ENCODE data around the gene MYB.

The MYB gene

GRCh38 chr6:135173989-135174484 is 7.1 kb upstream of the MYB start:
- TF ChIP-seq, protein P1, sequence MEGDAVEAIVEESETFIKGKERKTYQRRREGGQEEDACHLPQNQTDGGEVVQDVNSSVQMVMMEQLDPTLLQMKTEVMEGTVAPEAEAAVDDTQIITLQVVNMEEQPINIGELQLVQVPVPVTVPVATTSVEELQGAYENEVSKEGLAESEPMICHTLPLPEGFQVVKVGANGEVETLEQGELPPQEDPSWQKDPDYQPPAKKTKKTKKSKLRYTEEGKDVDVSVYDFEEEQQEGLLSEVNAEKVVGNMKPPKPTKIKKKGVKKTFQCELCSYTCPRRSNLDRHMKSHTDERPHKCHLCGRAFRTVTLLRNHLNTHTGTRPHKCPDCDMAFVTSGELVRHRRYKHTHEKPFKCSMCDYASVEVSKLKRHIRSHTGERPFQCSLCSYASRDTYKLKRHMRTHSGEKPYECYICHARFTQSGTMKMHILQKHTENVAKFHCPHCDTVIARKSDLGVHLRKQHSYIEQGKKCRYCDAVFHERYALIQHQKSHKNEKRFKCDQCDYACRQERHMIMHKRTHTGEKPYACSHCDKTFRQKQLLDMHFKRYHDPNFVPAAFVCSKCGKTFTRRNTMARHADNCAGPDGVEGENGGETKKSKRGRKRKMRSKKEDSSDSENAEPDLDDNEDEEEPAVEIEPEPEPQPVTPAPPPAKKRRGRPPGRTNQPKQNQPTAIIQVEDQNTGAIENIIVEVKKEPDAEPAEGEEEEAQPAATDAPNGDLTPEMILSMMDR (IDR thresholded peaks at IDR 0.05; ENCODE audit: low read depth, low read length, missing control alignments) = no peak
- in situ Hi-C loops (cut with HindIII; ENCODE audit: low sequenced_read_pairs) = no loop called here
- no peak for DNase-seq (ENCODE audit: low read depth)
- H3K4me3 ChIP-seq (ENCODE audit: low read depth, low read length) = no peak overlapping the region

- DNase-seq (ENCODE audit: low read depth) = no peak
- in situ Hi-C loops (cut with HindIII; ENCODE audit: low sequenced_read_pairs) = no loop called here
- H3K4me3 ChIP-seq (ENCODE audit: low read depth, low read length) = no peak overlapping the region
- TF ChIP-seq, protein P1 (IDR thresholded peaks at IDR 0.05; ENCODE audit: low read depth, low read length, missing control alignments) = no peak
Observed at GRCh38 chr6:135176058-135176457, 5.0 kb upstream of the MYB start.

GRCh38 chr6:135176464-135176863 is 4.6 kb upstream of the MYB start:
- H3K4me3 ChIP-seq (ENCODE audit: low read depth, low read length) = no peak overlapping the region
- no peak for DNase-seq (ENCODE audit: low read depth)
- in situ Hi-C loops (cut with HindIII; ENCODE audit: low sequenced_read_pairs) = no loop called here
- TF ChIP-seq, protein P1 (IDR thresholded peaks at IDR 0.05; ENCODE audit: low read depth, low read length, missing control alignments) = no peak

- TF ChIP-seq, protein P1 (IDR thresholded peaks at IDR 0.05; ENCODE audit: low read depth, low read length, missing control alignments) = no peak
- H3K4me3 ChIP-seq (ENCODE audit: low read depth, low read length) = no peak overlapping the region
- in situ Hi-C loops (cut with HindIII; ENCODE audit: low sequenced_read_pairs) = no loop called here
- no peak for DNase-seq (ENCODE audit: low read depth)
Observed at GRCh38 chr6:135179372-135179771, 1.7 kb upstream of the MYB start.

DNA sequence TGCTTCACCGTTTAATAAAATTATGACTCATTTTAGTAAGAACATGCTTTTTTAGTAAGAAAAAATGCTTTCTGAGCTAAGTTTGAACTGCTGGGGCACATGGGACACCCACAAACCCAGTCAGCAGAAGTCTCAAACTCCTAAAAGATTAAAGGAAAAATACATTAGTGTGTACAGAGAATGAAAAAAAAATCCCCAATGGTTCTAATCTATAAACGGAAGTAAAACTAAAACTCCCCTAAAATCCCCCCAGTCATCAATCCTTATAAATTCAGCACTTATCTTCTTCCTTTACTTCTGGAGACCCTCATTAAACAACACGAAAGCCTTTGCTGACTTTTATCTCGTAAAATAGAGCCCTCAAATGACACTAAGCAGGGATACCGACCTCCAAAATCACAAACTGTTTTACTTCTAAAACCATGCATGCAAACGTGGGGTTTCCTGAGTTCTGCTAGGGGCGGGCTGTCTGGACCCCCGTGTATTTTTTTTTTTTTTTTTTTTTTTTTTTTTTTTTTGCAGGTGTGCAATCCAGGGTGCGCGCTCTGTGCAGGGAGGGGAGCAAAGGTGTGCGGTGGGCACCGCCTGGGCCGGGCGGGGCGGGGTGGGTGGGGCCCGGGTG is 1.1 kb upstream of the MYB start:
- no peak for DNase-seq (ENCODE audit: low read depth)
- TF ChIP-seq, protein P1 (IDR thresholded peaks at IDR 0.05; ENCODE audit: low read depth, low read length, missing control alignments) = no peak
- H3K4me3 ChIP-seq (ENCODE audit: low read depth, low read length) = peak overlapping the region; percentile 55
- in situ Hi-C loops (cut with HindIII; ENCODE audit: low sequenced_read_pairs) = no loop called here

DNA sequence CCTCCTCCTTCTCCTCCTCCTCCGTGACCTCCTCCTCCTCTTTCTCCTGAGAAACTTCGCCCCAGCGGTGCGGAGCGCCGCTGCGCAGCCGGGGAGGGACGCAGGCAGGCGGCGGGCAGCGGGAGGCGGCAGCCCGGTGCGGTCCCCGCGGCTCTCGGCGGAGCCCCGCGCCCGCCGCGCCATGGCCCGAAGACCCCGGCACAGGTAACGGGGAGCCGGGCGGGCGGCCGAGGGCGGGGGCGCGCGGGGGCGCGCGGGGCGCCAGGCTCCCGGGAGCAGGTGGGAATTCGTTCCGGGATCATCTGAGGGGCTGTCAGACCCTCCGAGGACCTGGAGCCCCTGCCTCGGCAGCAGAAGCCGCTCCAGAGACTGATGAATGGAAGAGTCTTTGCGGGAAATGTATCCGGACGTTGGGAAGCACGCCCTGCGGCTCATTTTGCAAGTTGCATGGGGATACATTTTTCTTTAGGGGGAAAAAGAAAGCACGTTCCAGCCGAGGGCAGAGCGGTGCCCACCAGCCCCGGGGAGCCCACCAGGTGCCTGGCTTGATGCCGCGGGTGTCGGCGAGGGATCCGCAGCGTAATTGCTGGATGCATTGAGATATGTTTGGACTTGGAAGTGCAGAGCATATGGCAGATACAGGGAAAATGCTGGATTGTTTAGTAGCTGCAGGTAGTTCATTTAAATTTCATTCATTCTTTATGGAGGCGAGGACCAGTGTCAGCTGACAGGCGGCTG is 394 bp downstream of the MYB start:
- in situ Hi-C loops (cut with HindIII; ENCODE audit: low sequenced_read_pairs) = no loop called here
- DNase-seq (ENCODE audit: low read depth) = no peak
- H3K4me3 ChIP-seq (ENCODE audit: low read depth, low read length) = peak overlapping the region; percentile 55
- TF ChIP-seq, protein P1 (IDR thresholded peaks at IDR 0.05; ENCODE audit: low read depth, low read length, missing control alignments) = no peak
